H9 (cell line): Measurements from ENCODE around the gene TLE5. TPM values are rescaled to one million over a fixed set of nuclear protein-coding genes. Genes with fewer than 3 reads are reported as not detected.
A peak's percentile ranks its signal among the peaks of the same experiment; 100 is the strongest.

Experiments used
- DNase-seq: peaks from one replicate; pipeline ENCODE4 v3.0.0-alpha.2; 2017
- H2AFZ ChIP-seq: one replicate; pipeline ENCODE4 v1.6.1; 2013; ENCODE audit warnings: mild to moderate bottlenecking, low read length, control low read depth, moderate library complexity
- H2AK5ac ChIP-seq: 2 replicates; pipeline ENCODE4 v1.6.1; 2013; ENCODE audit warnings: low read length, control low read depth, mixed read lengths; ENCODE audit not compliant: insufficient read length
- H2BK120ac ChIP-seq: one replicate; pipeline ENCODE4 v1.6.1; 2013; ENCODE audit warnings: low read depth, mild to moderate bottlenecking, low read length, control low read depth, inconsistent platforms; ENCODE audit not compliant: poor library complexity, severe bottlenecking
- H2BK12ac ChIP-seq: 2 replicates; pipeline ENCODE4 v1.6.1; 2013; ENCODE audit warnings: low read length, control low read depth, mixed read lengths, low read depth; ENCODE audit not compliant: insufficient read length
- H2BK15ac ChIP-seq: 2 replicates; pipeline ENCODE4 v1.6.1; 2013; ENCODE audit warnings: low read depth, low read length, control low read depth
- H2BK20ac ChIP-seq: one replicate; pipeline ENCODE4 v1.6.1; 2013; ENCODE audit warnings: low read depth, mild to moderate bottlenecking, low read length, control low read depth, inconsistent platforms; ENCODE audit not compliant: poor library complexity, severe bottlenecking
- H2BK5ac ChIP-seq: 2 replicates; pipeline ENCODE4 v1.6.1; 2013; ENCODE audit warnings: low read length, control low read depth, mixed read lengths; ENCODE audit not compliant: insufficient read length
- H3K14ac ChIP-seq: 2 replicates; pipeline ENCODE4 v1.6.1; 2013; ENCODE audit warnings: low read length, control low read depth; ENCODE audit not compliant: insufficient read depth
- H3K18ac ChIP-seq: 2 replicates; pipeline ENCODE4 v1.6.1; 2013; ENCODE audit warnings: low read depth, mild to moderate bottlenecking, mixed read lengths, low read length, control low read depth; ENCODE audit not compliant: insufficient read length
- H3K23ac ChIP-seq: 2 replicates; pipeline ENCODE4 v1.6.1; 2013; ENCODE audit warnings: low read length, control low read depth, mixed read lengths, low read depth; ENCODE audit not compliant: insufficient read length
- H3K23me2 ChIP-seq: 2 replicates; pipeline ENCODE4 v1.6.1; 2013; ENCODE audit warnings: low read depth, mild to moderate bottlenecking, mixed read lengths, low read length, control low read depth; ENCODE audit not compliant: insufficient read length, poor library complexity, severe bottlenecking
- H3K27ac ChIP-seq: 2 replicates; pipeline ENCODE4 v1.5.1; 2013; ENCODE audit warnings: low read length, control low read depth, mixed read lengths, low read depth; ENCODE audit not compliant: insufficient read length
- H3K27me3 ChIP-seq: 2 replicates; pipeline ENCODE4 v1.6.1; 2013; ENCODE audit warnings: low read length, control low read depth, inconsistent platforms; ENCODE audit not compliant: insufficient read depth
- H3K4ac ChIP-seq: 2 replicates; pipeline ENCODE4 v1.6.1; 2013; ENCODE audit warnings: low read depth, mild to moderate bottlenecking, control low read depth, inconsistent platforms, low read length, moderate library complexity
- H3K4me1 ChIP-seq: 2 replicates; pipeline ENCODE4 v1.6.1; 2013; ENCODE audit warnings: low read length, control low read depth, inconsistent platforms; ENCODE audit not compliant: insufficient read depth
- H3K4me2 ChIP-seq: 2 replicates; pipeline ENCODE4 v1.6.1; 2013; ENCODE audit warnings: low read length, control low read depth, mixed read lengths; ENCODE audit not compliant: insufficient read length, insufficient read depth
- H3K56ac ChIP-seq: 2 replicates; pipeline ENCODE4 v1.6.1; 2013; ENCODE audit warnings: low read depth, mild to moderate bottlenecking, mixed read lengths, low read length, control low read depth; ENCODE audit not compliant: insufficient read length
- H3K79me1 ChIP-seq: 2 replicates; pipeline ENCODE4 v1.6.1; 2013; ENCODE audit warnings: low read depth, mild to moderate bottlenecking, moderate library complexity, low read length, control low read depth, inconsistent platforms; ENCODE audit not compliant: insufficient read depth, poor library complexity, severe bottlenecking
- H3K79me2 ChIP-seq: 2 replicates; pipeline ENCODE4 v1.6.1; 2013; ENCODE audit warnings: low read length, control low read depth, inconsistent platforms; ENCODE audit not compliant: insufficient read depth
- H3K9ac ChIP-seq: 2 replicates; pipeline ENCODE4 v1.6.1; 2013; ENCODE audit warnings: low read length, control low read depth, mixed read lengths; ENCODE audit not compliant: insufficient read length; ENCODE audit errors: extremely low read depth
- H3K9me3 ChIP-seq: one replicate; pipeline ENCODE4 v1.6.1; 2013; ENCODE audit warnings: low read depth, low read length, inconsistent platforms; ENCODE audit not compliant: control insufficient read depth
- H3T11ph ChIP-seq: one replicate; pipeline ENCODE4 v1.6.1; 2013; ENCODE audit warnings: mild to moderate bottlenecking, low read length, control low read depth, inconsistent platforms
- H4K20me1 ChIP-seq: one replicate; pipeline ENCODE4 v1.6.1; 2013; ENCODE audit not compliant: control insufficient read depth, insufficient read length, insufficient read depth
- H4K5ac ChIP-seq: 2 replicates; pipeline ENCODE4 v1.6.1; 2013; ENCODE audit warnings: low read depth, mild to moderate bottlenecking, mixed read lengths, low read length, control low read depth; ENCODE audit not compliant: insufficient read length
- H4K8ac ChIP-seq: replicated peaks from 2 replicates; pipeline ENCODE4 v1.6.1; 2013; ENCODE audit warnings: low read length, control low read depth, mixed read lengths, low read depth; ENCODE audit not compliant: insufficient read length
- H4K91ac ChIP-seq: 2 replicates; pipeline ENCODE4 v1.6.1; 2013; ENCODE audit warnings: low read depth, mild to moderate bottlenecking, moderate library complexity, mixed read lengths, low read length, control low read depth; ENCODE audit not compliant: insufficient read length
- H3K27ac Mint-ChIP-seq, 3 experiments: 2 replicates in 2 of 3; 3 replicates in 1 of 3; pipeline ENCODE4 v1.8.0; 2020 to 2021; ENCODE audit warnings: mixed read lengths in 3 of 3, mild to moderate bottlenecking in 1 of 3, moderate library complexity in 1 of 3
- H3K27me3 Mint-ChIP-seq: 2 replicates; pipeline ENCODE4 v1.8.0; 2021; ENCODE audit warnings: low read depth, mild to moderate bottlenecking, moderate library complexity, mixed read lengths
- H3K36me3 Mint-ChIP-seq, 3 experiments: 2 replicates in 2 of 3; 3 replicates in 1 of 3; pipeline ENCODE4 v1.8.0; 2020 to 2021; ENCODE audit warnings: low read depth in 3 of 3, mixed read lengths in 3 of 3; ENCODE audit not compliant: insufficient read depth in 1 of 3
- H3K4me1 Mint-ChIP-seq, 2 experiments: 2 replicates each; pipeline ENCODE4 v1.8.0; 2020; ENCODE audit warnings: mixed read lengths in 2 of 2
- H3K4me3 Mint-ChIP-seq, 2 experiments: 2 replicates in 1 of 2; 3 replicates in 1 of 2; pipeline ENCODE4 v1.8.0; 2020 to 2021; ENCODE audit warnings: mild to moderate bottlenecking in 2 of 2, mixed read lengths in 2 of 2, moderate library complexity in 1 of 2
- H3K9me3 Mint-ChIP-seq, 2 experiments: 2 replicates in 1 of 2; 3 replicates in 1 of 2; pipeline ENCODE4 v1.8.0; 2020; ENCODE audit warnings: mild to moderate bottlenecking in 2 of 2, mixed read lengths in 2 of 2, moderate library complexity in 1 of 2
- CTCF ChIP-seq: fragments of 200-600 bp; sonication (generic); conservative IDR thresholded peaks from 3 replicates; pipeline ENCODE4 v1.8.0; 2021; ENCODE audit warnings: antibody characterized with exemption, mild to moderate bottlenecking
- WGBS: extraction: QIAGEN DNeasy Blood & Tissue Kit; methylation state at CpG from one replicate; pipeline ENCODE4 v1.1.7; 2013; ENCODE audit warnings: missing lambda C conversion rate, low lambda C conversion rate, mixed read lengths; ENCODE audit not compliant: insufficient read length; ENCODE audit errors: extremely low coverage; 5-methylcytosine and 5-hydroxymethylcytosine counted together
- total RNA-seq: library from RNA; stranded (reverse); gene quantifications from 2 replicates; pipeline ENCODE4 v1.2.1, GENCODE V29; 2021

TLE5 gene
- total RNA-seq, 1 experiment from 2014 or later = 221 TPM

GRCh38 chr19:3057275-3057714 is 5.0 kb downstream of the TLE5 start:
- Histone ChIP-seq H3K23me2 (no peaks in the 10 kb centered on the region), H4K8ac (no peak overlapping the region), H3K18ac (no peak overlapping the region), H2BK15ac (no peak overlapping the region), H2AFZ (no peak overlapping the region), H2BK20ac (no peak overlapping the region), H2AK5ac (no peak overlapping the region), H3K4ac (no peak overlapping the region), H3K14ac (no peak overlapping the region; the same call in 1 of the 2 replicates), H2BK5ac (no peak overlapping the region), H3K79me1 (no peaks in the 10 kb centered on the region), H3K9me3 (no peaks in the 10 kb centered on the region), H3K27ac (no peak overlapping the region), H3K27me3 (no peaks in the 10 kb centered on the region), H4K5ac (no peak overlapping the region), H3K4me1 (no peaks in the 10 kb centered on the region; the same call in 1 of the 2 replicates), H2BK120ac (no peak overlapping the region), H3K23ac (no peak overlapping the region), H3K79me2 (0 out of 2 replicates have a peak, but pooled peaks cover 2% of the 10 kb centered on the region), H4K20me1 (no peaks in the 10 kb centered on the region), H3K9ac (no peak overlapping the region), H4K91ac (no peak overlapping the region), H3K4me2 (no peak overlapping the region), H3T11ph (no peak overlapping the region), H2BK12ac (no peak overlapping the region), H3K56ac (no peak overlapping the region)
- TF ChIP-seq CTCF = no peak
- no CpG with 5 or more reads among the region's 26 CpGs for WGBS
- H3K4me1 Mint-ChIP-seq = peaks cover 22 to 64% of the 10 kb centered on the region in 2 experiments
- H3K36me3 Mint-ChIP-seq = peaks cover 13 to 55% (median 44%) of the 10 kb centered on the region in 3 experiments; a peak in 6 of 7 replicates
- peak; percentile 51 for DNase-seq
- no peaks in the 10 kb centered on the region for H3K9me3 Mint-ChIP-seq
- peak overlapping the region in 1 of 2 experiments; percentile 65; a peak in 3 of 5 replicates for H3K4me3 Mint-ChIP-seq
- no peaks in the 10 kb centered on the region for H3K27me3 Mint-ChIP-seq
- peak overlapping the region in 2 of 3 experiments; percentile 44 to 84; a peak in 1 of 7 replicates for H3K27ac Mint-ChIP-seq
